NAMALWA (cell line): Measurements from ENCODE around the gene SLC25A52.
"Not testable (repeated sequence)": the region's sequence is repeated elsewhere in the genome, so short reads cannot be mapped to it uniquely, and the experiment has no call there.

Source experiments
- DNase-seq: peaks from one replicate; pipeline ENCODE4 v3.0.0-alpha.2; 2015; ENCODE audit warnings: low spot score

SLC25A52 gene, protein sequence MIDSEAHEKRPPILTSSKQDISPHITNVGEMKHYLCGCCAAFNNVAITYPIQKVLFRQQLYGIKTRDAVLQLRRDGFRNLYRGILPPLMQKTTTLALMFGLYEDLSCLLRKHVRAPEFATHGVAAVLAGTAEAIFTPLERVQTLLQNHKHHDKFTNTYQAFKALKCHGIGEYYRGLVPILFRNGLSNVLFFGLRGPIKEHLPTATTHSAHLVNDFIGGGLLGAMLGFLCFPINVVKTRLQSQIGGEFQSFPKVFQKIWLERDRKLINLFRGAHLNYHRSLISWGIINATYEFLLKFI

DNA sequence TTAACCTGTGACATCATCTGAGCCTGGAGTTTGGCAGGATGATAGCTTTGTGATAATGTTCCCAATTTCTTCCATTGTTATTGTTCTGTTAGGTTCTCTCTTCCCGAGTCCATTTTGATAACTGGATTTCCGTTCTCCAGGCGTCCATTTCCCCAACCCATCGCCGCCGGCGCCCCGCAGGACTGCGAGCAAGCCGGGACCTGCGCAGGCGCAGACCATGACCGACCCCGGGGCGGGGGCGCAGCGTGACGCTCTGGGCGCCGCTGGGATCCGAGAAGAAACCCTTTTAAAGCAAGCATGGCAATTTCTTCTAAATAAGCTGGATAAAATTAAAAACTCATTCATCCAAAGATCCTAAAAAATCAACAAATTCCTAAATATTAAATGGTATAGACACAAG is at the start of gene SLC25A52:
TSS of gene SLC25A52 (minus strand) at position 186 of the 400 bp plus-strand sequence. CDS start 219 bp downstream, outside the sequence.
- DNase-seq: no peak

DNA sequence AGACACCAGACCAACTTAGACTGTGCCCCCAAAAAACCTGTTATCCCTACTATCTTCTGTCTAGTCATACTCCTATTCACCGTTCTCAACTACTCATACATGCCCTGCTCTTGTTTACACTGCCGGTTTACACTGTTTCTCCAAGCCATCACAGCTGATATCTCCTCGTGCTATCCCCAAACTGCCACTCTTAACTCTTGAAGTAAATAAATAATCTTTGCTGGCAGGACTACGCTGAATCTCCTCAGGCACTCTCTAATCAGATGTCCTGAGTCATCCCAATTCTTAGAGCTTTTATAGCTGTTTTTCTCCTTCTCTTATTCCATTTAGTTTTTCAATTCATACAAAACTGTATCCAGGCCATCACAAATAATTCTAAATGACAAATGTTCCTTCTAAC is 48.4 kb upstream of the SLC25A52 start:
- not testable (repeated sequence) for DNase-seq

GRCh38 chr18:31801078-31801477 is 40.4 kb upstream of the SLC25A52 start:
- no peak for DNase-seq

GRCh38 chr18:31799257-31799656 is 38.6 kb upstream of the SLC25A52 start:
- DNase-seq: not testable (repeated sequence)

- no peak for DNase-seq
Observed at GRCh38 chr18:31798399-31798798, 37.7 kb upstream of the SLC25A52 start.

DNA sequence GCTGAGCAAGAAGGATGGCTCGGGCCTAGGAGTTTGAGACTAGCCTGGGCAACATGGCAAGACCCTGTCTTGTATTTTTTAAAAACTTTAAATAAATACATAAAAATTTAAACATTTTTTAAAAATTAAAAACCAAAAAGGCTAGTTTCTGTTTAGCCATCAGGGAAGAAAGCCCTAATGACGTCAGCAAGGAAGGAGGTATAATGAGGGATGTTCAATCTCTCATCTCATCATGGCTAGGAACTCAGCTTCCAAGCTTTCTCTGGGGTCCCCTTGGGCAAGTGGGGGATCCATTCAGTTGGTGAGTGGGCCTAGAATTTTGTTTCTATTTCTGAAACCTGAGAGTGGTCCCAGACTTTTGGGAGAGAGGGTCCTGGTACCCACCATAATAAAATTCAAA is 35.1 kb upstream of the SLC25A52 start:
- no peak for DNase-seq

DNA sequence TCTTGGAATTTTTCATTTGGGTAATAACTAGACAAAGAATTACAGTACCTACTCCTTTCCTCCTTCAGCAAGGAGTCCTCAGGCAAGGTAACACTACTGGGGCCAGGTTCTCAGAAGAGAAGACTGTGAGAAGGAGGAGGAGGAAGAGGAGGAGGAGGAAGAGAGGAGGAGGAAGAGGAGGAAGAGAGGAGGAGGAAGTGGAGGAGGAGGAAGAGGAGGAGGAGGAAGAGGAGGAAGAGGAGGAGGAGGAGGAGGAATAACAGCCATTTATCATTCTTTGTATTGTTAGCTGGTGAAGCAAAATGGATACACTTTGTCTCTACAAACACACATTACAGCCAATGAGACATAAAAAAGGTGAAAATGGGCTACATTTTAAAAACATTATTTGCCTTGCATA is 32.9 kb upstream of the SLC25A52 start:
- no peak for DNase-seq

GRCh38 chr18:31792580-31792911 is 31.9 kb upstream of the SLC25A52 start:
- no peak for DNase-seq

DNA sequence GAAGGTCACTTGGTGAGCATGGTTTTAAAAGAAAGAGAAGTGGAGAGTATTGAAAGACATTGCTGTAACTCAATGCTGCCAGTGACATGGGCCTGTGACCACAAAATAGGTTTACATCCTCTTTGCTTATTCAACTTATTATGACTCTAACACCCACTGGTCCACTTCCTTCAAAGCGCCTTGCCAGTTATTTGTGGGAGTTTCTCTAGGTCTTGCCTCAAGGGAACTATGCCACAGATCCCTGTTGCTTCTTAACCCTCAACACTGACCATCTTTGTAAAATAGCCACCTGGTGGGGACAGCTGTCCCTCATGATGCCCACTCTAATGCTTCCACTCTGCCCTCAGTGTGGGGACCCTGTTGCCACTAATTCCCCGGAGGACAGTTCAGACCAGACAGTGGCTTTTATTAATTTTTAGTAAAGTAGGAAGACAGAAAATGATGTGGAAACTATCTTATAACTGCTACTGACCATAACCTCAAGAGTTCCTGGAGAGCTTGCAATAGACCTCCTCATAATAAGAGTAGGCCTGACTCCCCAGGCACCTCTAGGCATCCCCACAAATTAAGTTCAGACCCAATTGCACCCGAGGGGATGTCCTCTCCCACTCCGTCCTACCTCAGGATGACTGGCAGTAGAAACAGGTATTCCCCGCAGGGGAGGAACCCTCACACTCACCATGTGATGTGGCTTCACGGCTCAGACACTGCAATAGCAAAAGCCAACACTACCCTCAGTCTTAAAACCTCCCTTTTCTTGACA is 31.3 kb upstream of the SLC25A52 start:
- DNase-seq: no peak

DNA sequence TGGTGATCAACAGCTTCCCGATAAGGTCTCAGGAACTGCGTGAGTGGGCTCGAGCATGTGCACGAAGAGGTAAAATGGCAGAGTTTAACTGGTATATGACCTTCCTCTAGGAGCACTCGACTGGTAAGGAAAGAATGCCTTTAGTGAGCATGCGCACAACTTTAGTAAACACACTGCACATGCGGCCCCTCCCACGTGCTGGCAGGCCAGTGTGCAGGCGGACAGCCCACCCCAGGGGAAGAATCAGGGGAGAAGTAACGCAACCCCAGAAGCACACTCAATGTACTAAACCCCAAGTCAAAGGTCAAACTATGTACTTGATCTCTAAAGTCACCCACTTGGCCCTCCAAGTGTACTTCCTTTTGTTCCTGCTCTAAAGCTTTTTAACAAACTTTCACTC is 28.7 kb upstream of the SLC25A52 start:
- DNase-seq: no peak

DNA sequence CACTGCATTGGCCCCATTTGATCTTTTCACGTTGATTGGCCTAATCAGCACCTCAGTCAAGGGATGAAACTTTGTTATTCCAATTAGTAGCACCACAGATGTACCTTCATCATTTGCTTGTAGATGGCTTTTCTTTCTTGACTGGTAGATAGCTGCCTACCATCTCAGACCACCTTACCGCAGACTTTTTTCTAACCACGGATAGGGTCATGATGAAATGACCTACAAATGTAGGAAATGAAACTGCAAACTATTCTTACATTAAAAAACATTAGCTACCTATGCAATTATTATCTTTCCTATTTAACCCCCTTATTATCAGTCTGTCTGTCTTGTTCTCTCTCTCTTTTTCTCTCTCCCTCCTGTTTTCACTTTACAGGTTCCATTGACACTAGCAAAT is 22.4 kb upstream of the SLC25A52 start:
- no peak for DNase-seq

- no peak for DNase-seq
Observed at GRCh38 chr18:31778391-31778950, 17.8 kb upstream of the SLC25A52 start.

DNA sequence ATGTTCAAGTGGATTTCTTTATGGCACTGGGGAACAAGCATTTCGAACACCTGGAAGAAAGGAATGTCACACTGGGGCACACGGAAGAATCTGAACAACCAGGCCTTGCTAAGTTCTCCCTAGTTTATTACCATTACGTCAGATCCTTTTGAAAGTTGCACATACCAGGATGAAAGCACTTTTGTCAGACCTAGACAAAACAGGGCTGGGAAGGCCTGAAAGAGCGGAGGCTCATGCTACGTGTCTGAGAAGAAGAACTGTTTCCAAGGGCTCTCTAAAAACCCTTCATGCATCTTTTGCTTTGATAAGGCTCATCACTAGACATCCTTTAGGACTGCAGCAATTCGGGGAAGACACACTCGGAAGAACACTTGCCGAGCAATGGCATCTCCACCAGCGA is 15.4 kb upstream of the SLC25A52 start:
- DNase-seq: no peak

DNA sequence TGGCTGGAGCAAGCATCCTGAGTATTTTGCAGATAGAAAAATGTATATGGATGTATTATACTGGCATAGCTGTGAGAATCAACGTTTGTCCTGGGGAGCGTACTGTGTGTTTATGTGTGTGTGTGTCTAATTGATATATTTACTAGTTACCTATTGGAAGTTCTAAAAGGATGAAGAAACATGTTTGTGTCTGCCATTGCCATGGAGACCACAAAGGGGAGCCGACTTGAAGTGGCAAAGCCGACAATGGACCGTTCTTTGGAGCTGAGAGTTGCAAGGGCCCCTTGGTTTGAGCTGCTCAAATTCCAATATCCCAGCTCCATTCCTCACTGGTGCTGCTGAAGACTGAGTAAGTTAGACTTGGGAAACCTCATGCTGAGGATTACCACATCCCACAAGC is 14.3 kb upstream of the SLC25A52 start:
- DNase-seq: no peak

DNA sequence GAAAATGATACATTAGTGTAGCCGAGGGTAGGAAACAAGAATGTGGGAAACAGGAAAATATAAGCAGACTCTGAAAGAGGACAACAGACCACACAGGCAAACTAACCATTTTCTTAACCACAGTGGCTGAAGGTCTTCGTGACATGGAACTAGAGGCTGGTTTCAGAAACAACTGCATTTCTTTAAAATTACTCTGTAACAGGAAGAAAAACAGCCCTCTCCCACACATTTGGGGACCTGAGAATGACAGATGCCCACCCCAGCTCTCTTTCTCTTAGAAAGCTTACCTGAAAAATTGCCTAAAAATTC is 13.8 kb upstream of the SLC25A52 start:
- DNase-seq: no peak

DNA sequence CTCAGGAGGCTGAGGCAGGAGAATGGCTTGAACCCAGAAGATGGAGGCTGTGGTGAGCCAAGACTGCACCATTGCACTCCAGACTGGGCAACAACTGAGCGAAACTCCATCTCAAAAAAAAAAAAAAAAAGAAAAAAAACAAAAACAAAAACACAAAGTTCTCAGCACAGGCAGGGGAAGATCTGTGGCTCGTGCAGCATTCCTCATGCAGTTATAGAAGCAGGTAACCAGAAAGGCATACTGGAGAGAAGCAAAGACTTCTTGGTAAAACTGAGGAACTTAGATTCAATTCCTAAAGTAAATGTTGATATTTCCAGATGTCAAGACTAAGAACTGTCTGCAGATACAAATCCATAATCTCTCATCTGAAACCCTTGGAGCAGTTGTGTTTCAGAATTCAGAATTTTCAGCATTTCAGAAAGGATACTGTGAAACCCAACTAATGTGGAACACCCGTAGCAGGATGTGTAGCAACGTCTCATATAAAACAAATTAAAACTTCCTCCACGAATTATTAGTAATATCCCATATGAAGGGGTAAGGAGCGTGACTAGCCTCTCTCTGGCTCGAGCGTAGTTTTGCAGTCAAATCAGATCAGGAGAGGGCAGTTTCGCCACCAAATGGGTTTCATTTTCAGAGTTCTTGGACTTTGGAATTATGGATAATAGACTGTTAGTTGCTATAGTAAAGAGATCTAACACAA is 13.2 kb upstream of the SLC25A52 start:
- no peak for DNase-seq

GRCh38 chr18:31772699-31773098 is 12.0 kb upstream of the SLC25A52 start:
- DNase-seq: no peak

GRCh38 chr18:31750273-31750672 is 10.4 kb downstream of the SLC25A52 start:
- DNase-seq: no peak

GRCh38 chr18:31746396-31746795 is 14.3 kb downstream of the SLC25A52 start:
- no peak for DNase-seq

- DNase-seq: no peak
Observed at GRCh38 chr18:31744321-31745067, 16.2 kb downstream of the SLC25A52 start.

GRCh38 chr18:31743600-31743999 is 17.1 kb downstream of the SLC25A52 start:
- not testable (repeated sequence) for DNase-seq

GRCh38 chr18:31741097-31741735 is 19.5 kb downstream of the SLC25A52 start:
- DNase-seq: peak; percentile 73
